C4-2B (cell line): ENCODE data around the gene RRAS2.
"Not testable (repeated sequence)": the region's sequence is repeated elsewhere in the genome, so short reads cannot be mapped to it uniquely, and the experiment has no call there.

ENCODE experiments used
- H3K27ac ChIP-seq: fragments of 450-650 bp; 2 replicates; pipeline ENCODE4 v1.5.1; 2017
- ZFX ChIP-seq: fragments of 450-650 bp; IDR thresholded peaks from 2 replicates; pipeline ENCODE4 v1.6.1; 2017
- TF ChIP-seq, protein P1 (sequence below): fragments of 450-650 bp; conservative IDR thresholded peaks from 2 replicates; pipeline ENCODE4 v1.5.1; 2017; ENCODE audit warnings: mild to moderate bottlenecking

The RRAS2 gene

DNA sequence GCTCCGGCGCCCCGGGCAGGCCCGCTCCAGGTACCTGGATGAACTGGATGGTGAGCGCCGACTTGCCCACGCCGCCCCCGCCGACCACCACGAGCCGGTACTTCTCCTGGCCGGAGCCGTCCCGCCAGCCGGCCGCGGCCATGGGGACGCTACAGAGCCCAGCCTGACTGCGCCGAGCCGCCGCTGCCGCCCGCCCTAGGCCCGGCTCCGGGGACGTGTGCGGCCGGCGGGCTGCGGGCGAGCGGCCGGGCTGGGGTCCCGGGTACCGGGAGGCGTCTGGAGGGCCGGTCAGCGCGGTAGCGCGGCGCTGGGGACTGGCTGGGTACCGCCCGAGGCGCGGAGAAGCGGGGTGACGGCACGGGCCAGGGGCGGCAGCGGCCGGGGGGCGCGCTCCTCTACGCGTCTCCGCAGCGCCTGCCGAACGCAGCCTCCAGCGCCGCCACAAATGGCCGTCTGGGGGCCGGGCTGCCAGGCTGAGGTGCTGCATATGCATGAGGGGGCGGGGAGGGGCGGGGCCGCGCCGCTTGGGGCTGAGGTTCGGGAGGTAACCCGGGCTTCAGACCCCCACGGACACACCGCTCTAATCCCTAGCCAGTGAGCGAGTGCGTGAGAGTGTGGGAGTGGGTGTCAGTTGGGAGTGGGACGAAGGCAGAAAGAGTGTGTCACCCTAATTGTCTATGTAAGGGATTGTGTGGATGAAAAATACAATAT, at the start of gene RRAS2:
TSS of gene RRAS2 (minus strand) at position 455 of the 711 bp plus-strand sequence. CDS start at position 142, 313 bp downstream.
- peak within 1 kb of the TSS; percentile 81 for H3K27ac ChIP-seq
- TF ChIP-seq, protein P1, sequence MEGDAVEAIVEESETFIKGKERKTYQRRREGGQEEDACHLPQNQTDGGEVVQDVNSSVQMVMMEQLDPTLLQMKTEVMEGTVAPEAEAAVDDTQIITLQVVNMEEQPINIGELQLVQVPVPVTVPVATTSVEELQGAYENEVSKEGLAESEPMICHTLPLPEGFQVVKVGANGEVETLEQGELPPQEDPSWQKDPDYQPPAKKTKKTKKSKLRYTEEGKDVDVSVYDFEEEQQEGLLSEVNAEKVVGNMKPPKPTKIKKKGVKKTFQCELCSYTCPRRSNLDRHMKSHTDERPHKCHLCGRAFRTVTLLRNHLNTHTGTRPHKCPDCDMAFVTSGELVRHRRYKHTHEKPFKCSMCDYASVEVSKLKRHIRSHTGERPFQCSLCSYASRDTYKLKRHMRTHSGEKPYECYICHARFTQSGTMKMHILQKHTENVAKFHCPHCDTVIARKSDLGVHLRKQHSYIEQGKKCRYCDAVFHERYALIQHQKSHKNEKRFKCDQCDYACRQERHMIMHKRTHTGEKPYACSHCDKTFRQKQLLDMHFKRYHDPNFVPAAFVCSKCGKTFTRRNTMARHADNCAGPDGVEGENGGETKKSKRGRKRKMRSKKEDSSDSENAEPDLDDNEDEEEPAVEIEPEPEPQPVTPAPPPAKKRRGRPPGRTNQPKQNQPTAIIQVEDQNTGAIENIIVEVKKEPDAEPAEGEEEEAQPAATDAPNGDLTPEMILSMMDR, result peak; percentile 23
- TF ChIP-seq ZFX, result peak; percentile 90

DNA sequence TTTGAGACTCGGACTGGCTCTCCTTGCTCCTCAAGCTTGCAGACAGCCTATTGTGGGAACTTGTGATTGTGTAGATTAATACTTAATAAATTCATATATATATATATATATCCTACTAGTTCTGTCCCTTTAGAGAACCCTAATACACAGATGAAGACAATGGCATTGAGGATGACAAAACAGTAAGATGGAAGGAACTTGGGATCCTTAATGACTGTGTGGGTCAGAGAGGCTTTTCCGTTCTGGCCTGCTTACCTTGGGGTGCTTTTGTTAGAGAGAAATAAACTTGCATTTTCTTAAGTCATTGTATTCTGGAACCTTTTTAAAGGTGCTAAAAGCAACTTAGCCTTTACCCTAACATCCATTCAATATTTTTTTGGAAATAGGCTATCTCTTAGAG, 49.6 kb upstream of the RRAS2 start:
- TF ChIP-seq, protein P1, result no peak
- TF ChIP-seq ZFX, result no peak
- no peak overlapping the region for H3K27ac ChIP-seq

DNA sequence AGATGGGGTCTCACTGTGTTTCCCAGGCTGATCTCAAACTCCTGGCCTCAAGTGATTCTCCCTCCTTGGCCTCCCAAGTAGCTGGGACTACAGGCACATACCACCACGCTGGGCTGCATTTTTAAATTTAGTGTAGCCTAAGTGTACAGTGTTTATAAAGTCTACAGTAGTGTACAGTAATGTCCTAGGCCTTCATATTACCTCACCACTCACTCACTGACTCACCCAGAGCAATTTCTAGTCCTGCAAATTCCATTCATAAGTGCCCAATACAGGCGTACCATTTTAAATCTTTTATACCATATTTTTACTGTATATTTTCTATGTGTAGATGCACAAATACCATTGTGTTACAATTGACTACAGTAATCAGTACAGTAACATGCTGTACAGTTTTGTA, 47.1 kb upstream of the RRAS2 start:
- not testable (repeated sequence) for H3K27ac ChIP-seq

DNA sequence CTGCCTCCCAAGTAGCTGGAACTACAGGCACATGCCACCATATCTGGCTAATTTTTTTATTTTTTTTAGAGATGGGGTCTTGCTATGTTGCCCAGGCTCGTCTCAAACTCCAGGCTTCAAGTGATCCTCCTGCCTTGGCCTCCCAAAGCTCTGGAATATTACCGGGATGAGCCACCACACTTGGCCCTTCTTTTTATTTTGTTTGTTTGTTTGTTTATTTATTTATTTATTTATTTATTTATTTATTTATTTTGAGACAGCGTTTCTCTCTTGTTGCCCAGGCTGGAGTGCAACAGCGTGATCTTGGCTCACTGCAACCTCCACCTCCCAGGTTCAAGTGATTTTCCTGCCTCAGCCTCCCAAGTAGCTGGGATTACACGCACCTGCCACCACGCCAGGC, 44.5 kb upstream of the RRAS2 start:
- not testable (repeated sequence) for H3K27ac ChIP-seq

DNA sequence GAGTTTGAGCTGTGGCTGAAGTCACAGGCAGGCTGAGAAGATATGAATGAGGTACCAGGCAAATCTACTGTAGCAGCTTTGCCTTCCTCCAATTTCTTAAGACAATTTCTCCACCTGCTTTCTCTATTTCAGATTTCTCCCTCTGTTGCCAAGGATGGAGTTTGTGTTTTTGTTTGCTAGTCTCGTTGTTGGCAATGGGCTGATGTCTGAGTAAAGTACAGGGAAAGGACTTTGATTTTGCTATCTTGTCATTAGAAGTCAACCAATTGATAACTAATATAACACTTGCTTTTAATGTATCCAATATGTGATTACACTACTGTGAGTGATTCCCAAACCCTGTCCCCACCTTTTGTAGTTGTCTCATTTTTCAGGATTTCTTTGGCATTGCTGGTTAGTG, 40.1 kb upstream of the RRAS2 start:
- no peak overlapping the region for H3K27ac ChIP-seq
- no peak for TF ChIP-seq ZFX
- TF ChIP-seq, protein P1, result no peak

DNA sequence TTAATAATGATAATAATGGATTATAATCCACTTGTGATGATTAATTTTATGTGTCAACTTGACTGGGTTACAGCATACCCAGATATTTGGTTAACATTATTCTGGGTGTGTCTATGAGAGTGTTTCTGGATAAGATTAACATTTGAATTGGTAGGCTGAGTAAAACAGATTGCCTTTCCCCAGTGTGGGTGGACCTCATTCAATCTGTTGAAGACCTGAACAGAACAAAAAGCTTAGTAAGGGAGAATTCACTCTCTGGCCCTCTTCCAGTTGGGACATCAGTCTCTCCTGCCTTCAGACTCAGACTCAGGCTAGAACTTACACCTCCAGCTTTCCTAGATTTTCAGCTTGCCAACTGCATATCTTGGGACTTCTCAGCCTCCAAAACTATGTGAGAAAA, 37.3 kb upstream of the RRAS2 start:
- TF ChIP-seq, protein P1, result no peak
- TF ChIP-seq ZFX, result no peak
- H3K27ac ChIP-seq, result no peak overlapping the region

DNA sequence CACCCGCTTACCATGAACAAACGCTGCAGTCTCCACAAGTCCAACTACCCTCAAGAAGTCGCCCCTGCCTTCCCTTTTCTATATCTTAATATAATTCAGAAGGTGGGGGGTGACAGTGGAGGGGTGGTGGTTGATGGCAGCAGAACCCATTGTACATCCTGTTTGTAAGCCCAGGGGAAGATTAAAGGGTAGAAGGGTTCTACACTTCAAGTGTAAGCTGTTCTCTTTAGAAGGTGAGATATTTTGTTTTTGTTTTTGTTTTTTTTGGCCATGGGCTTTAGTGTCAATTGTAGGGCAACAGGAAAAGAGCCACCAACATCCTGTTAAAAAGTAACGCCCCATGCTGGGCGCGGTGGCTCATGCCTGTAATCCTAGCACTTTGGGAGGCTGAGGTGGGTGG, 34.9 kb upstream of the RRAS2 start:
- no peak for TF ChIP-seq ZFX
- TF ChIP-seq, protein P1, result no peak
- H3K27ac ChIP-seq, result no peak overlapping the region

DNA sequence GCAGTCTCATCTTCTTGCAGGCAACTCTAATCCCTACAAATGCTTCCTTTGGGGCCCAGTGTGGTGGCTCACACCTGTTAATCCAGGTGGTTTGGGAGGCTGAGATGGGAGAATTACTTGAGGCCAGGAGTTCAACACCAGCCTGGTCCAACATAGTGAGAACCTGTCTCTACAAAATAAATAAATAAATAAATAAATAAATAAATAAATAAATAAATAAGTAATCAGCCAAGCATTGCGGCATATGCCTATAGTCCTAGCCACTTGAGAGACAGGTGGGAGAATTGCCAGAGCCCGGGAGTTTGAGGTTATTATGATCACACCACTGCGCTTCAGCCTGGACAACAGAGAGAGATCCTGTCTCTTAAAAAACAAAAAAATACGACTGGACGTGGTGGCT, 34.1 kb upstream of the RRAS2 start:
- TF ChIP-seq, protein P1, result no peak
- no peak for TF ChIP-seq ZFX
- H3K27ac ChIP-seq, result no peak overlapping the region
